HepG2 (cell line): ENCODE measurements around the gene NCAPD2. TPM values are rescaled to one million over a fixed set of nuclear protein-coding genes. Genes with fewer than 3 reads are reported as not detected.
A peak's percentile ranks its signal among the peaks of the same experiment; 100 is the strongest.

Experiments used
- E2F1 ChIP-seq: sonication (generic); formaldehyde crosslinking; IDR thresholded peaks from 2 replicates; pipeline ENCODE4 v1.5.0; 2020; ENCODE audit warnings: missing genetic modification reagents
- FOXO1 ChIP-seq: sonication (generic); formaldehyde crosslinking; IDR thresholded peaks from 2 replicates; pipeline ENCODE4 v1.4.0; 2020; ENCODE audit warnings: missing genetic modification reagents
- GATAD1 ChIP-seq: IDR thresholded peaks from 2 replicates; pipeline ENCODE4 v1.6.1; 2016; ENCODE audit warnings: missing genetic modification reagents, missing compliant biosample characterization
- KAT2B ChIP-seq: fragments of 150-350 bp; IDR thresholded peaks from 2 replicates; pipeline ENCODE4 v1.6.1; 2014; ENCODE audit warnings: low read depth, low read length, borderline replicate concordance
- MIXL1 ChIP-seq: IDR thresholded peaks from 2 replicates; pipeline ENCODE4 v1.6.1; 2016
- MXD3 ChIP-seq: IDR thresholded peaks from 2 replicates; pipeline ENCODE4 v1.6.1; 2016; ENCODE audit warnings: mild to moderate bottlenecking, missing biosample characterization, missing genetic modification reagents
- MZF1 ChIP-seq: sonication (generic); formaldehyde crosslinking; IDR thresholded peaks from 2 replicates; pipeline ENCODE4 v1.8.1; 2023; ENCODE audit warnings: mild to moderate bottlenecking, missing genetic modification reagents, borderline replicate concordance
- RXRA ChIP-seq: sonication (generic); formaldehyde crosslinking; IDR thresholded peaks from 2 replicates; pipeline ENCODE4 v1.5.1; 2020; ENCODE audit warnings: missing genetic modification reagents
- USF2 ChIP-seq, 2 experiments: sonication (generic) in 1 of 2; formaldehyde crosslinking in 1 of 2; IDR thresholded peaks; 2 replicates each; pipeline versions ENCODE4 v1.5.1 to v1.6.1; 2011 to 2020; ENCODE audit warnings: borderline replicate concordance in 1 of 2, low read depth in 1 of 2, low read length in 1 of 2, mild to moderate bottlenecking in 1 of 2, missing genetic modification reagents in 1 of 2, moderate library complexity in 1 of 2
- ZBTB20 ChIP-seq: sonication (generic); formaldehyde crosslinking; IDR thresholded peaks from 2 replicates; pipeline ENCODE4 v1.8.1; 2023; ENCODE audit warnings: missing genetic modification reagents, low read depth, mild to moderate bottlenecking, borderline replicate concordance
- ZBTB37 ChIP-seq: sonication (generic); formaldehyde crosslinking; IDR thresholded peaks from 2 replicates; pipeline ENCODE4 v1.4.0; 2020; ENCODE audit warnings: mild to moderate bottlenecking, missing genetic modification reagents
- ZBTB49 ChIP-seq: sonication (generic); formaldehyde crosslinking; IDR thresholded peaks from 2 replicates; pipeline ENCODE4 v1.4.0; 2020; ENCODE audit warnings: missing genetic modification reagents, borderline replicate concordance
- ZMYM2 ChIP-seq: sonication (generic); formaldehyde crosslinking; IDR thresholded peaks from 2 replicates; pipeline ENCODE4 v1.8.0; 2022; ENCODE audit warnings: mild to moderate bottlenecking, missing genetic modification reagents
- ZNF24 ChIP-seq: fragments of 450-650 bp; IDR thresholded peaks from 2 replicates; pipeline ENCODE4 v1.6.1; 2017; ENCODE audit warnings: antibody characterized with exemption, mild to moderate bottlenecking
- ZNF282 ChIP-seq: fragments of 450-650 bp; IDR thresholded peaks from 2 replicates; pipeline ENCODE4 v1.6.1; 2018; ENCODE audit not compliant: partially characterized antibody
- ZNF343 ChIP-seq: sonication (generic); formaldehyde crosslinking; IDR thresholded peaks from 2 replicates; pipeline ENCODE4 v1.4.0; 2020; ENCODE audit warnings: mild to moderate bottlenecking, missing genetic modification reagents
- ZNF572 ChIP-seq: sonication (generic); formaldehyde crosslinking; IDR thresholded peaks from 2 replicates; pipeline ENCODE4 v1.5.1; 2020; ENCODE audit warnings: mild to moderate bottlenecking, missing genetic modification reagents
- ZNF644 ChIP-seq: IDR thresholded peaks from 2 replicates; pipeline ENCODE4 v1.6.1; 2016; ENCODE audit warnings: low read depth
- ZNF75D ChIP-seq: sonication (generic); formaldehyde crosslinking; IDR thresholded peaks from 2 replicates; pipeline ENCODE4 v1.8.1; 2023; ENCODE audit warnings: missing genetic modification reagents, mild to moderate bottlenecking, borderline replicate concordance
- ZNF883 ChIP-seq: sonication (generic); formaldehyde crosslinking; IDR thresholded peaks from 2 replicates; pipeline ENCODE4 v1.5.1; 2020; ENCODE audit warnings: mild to moderate bottlenecking, missing genetic modification reagents; ENCODE audit errors: not compliant biosample characterization
- polyA plus RNA-seq, 8 experiments: library from polyadenylated mRNA; depleted of rRNA in 3 of 8; stranded (reverse) in 7 of 8; unstranded in 1 of 8; fragments of >200 nt; fragmentation: Illumina TruSeq in 4 of 8; extraction: Trizol in 4 of 8; gene quantifications; 2 replicates each; pipeline versions ENCODE4 v1.2.1 to v1.2.3, GENCODE V29; 2011 to 2016; ENCODE audit warnings: low read depth in 4 of 8, missing spikeins in 1 of 8, mixed read lengths in 1 of 8; ENCODE audit not compliant: insufficient read depth in 1 of 8
- total RNA-seq, 5 experiments: library from RNA; depleted of rRNA; stranded (reverse); fragments of >200 nt; fragmentation: Illumina TruSeq; extraction: Trizol; gene quantifications; 2 replicates each; pipeline ENCODE4 v1.2.3, GENCODE V29; 2016; ENCODE audit warnings: low read depth in 1 of 5

Gene NCAPD2
- total and polyA plus RNA-seq, 2 of the 13 experiments (the other 11 are each of a cell fraction or from before 2014, with no cell fraction given), result 51.1 to 65.6 TPM

GRCh38 chr12:6493497-6494257, at the start of gene NCAPD2 (continued):
- TF ChIP-seq FOXO1 (CRISPR knock-in tag) (no peak), ZBTB49 (CRISPR knock-in tag) (no peak), MZF1 (0 out of 2 replicates have a peak, but pooled peaks have one; percentile 30), ZNF883 (CRISPR knock-in tag) (no peak), ZNF24 (no peak), ZMYM2 (CRISPR knock-in tag) (peak; percentile 54; the same call in 1 of the 2 replicates), ZBTB20 (CRISPR knock-in tag) (no peak; the same call in 1 of the 2 replicates), RXRA (no peak), ZNF644 (no peak), ZNF572 (CRISPR knock-in tag) (no peak), KAT2B (no peak), ZNF343 (CRISPR knock-in tag) (no peak), GATAD1 (CRISPR knock-in tag) (0 out of 2 replicates have a peak, but pooled peaks have one; percentile 5), ZBTB37 (no peak), E2F1 (CRISPR knock-in tag) (peak; percentile 99), MIXL1 (CRISPR knock-in tag) (0 out of 2 replicates have a peak, but pooled peaks have one; percentile 11), ZNF282 (no peak), MXD3 (no peak), ZNF75D (no peak), USF2 (IDR thresholded peaks at IDR 0.05; ENCODE audit: low read depth, low read length) (no peak), USF2 (CRISPR knock-in tag; IDR thresholded peaks at IDR 0.05; ENCODE audit: borderline replicate concordance) (no peak)
